Calu3 (cell line): ENCODE data around the gene GBP4. TPM values are rescaled to one million over a fixed set of nuclear protein-coding genes. Genes with fewer than 3 reads are reported as not detected.

Experiments used
- BruUV-seq: library from RNA; stranded (reverse); fragments of 400-500 nt; replicated peaks from 2 replicates; lab custom pipeline; 2021; lab: Mats Ljungman, UMichigan
- CTCF ChIA-PET: fragments of 300-600 bp; sonication (Branson Sonifier 250); formaldehyde crosslinking; loops from one replicate; lab custom pipeline; 2022; ENCODE audit warnings: antibody characterized with exemption; lab: Charles Lee
- DNase-seq: peaks from one replicate; pipeline ENCODE4 v3.0.0; 2022
- H3K27ac Mint-ChIP-seq: one replicate; pipeline ENCODE4 v1.8.0; 2022; ENCODE audit warnings: mixed read lengths; ENCODE audit not compliant: unreplicated experiment
- H3K27me3 Mint-ChIP-seq: one replicate; pipeline ENCODE4 v1.8.0; 2022; ENCODE audit warnings: mixed read lengths; ENCODE audit not compliant: unreplicated experiment
- H3K36me3 Mint-ChIP-seq: one replicate; pipeline ENCODE4 v1.8.0; 2022; ENCODE audit warnings: mild to moderate bottlenecking, moderate library complexity, mixed read lengths; ENCODE audit not compliant: insufficient read depth, unreplicated experiment
- H3K4me1 Mint-ChIP-seq: one replicate; pipeline ENCODE4 v1.8.0; 2022; ENCODE audit warnings: mild to moderate bottlenecking, low read depth, mixed read lengths; ENCODE audit not compliant: unreplicated experiment
- H3K4me3 Mint-ChIP-seq: one replicate; pipeline ENCODE4 v1.8.0; 2022; ENCODE audit warnings: mild to moderate bottlenecking, low read depth, moderate library complexity, mixed read lengths; ENCODE audit not compliant: unreplicated experiment
- H3K9me3 Mint-ChIP-seq: one replicate; pipeline ENCODE4 v1.8.0; 2022; ENCODE audit warnings: low read depth, mixed read lengths; ENCODE audit not compliant: unreplicated experiment
- CTCF ChIP-seq: fragments of 200-600 bp; IDR thresholded peaks from one replicate; pipeline ENCODE4 v1.8.0; 2022; ENCODE audit warnings: antibody characterized with exemption; ENCODE audit not compliant: unreplicated experiment
- intact Hi-C: fragments of 100-400 bp; cut with micrococcal nuclease; formaldehyde crosslinking; loops from one replicate; pipeline ENCODE4 v1.10.0; 2022; ENCODE audit not compliant: unreplicated experiment
- total RNA-seq: library from RNA; stranded (reverse); gene quantifications from 2 replicates; pipeline ENCODE4 v1.2.3, GENCODE V29; 2022

GBP4 gene
- total RNA-seq, 1 experiment from 2014 or later, result 10.3 TPM

- Mint-ChIP-seq H3K4me3 (no peak overlapping the region), H3K9me3 (peaks cover 5% of the 10 kb centered on the region), H3K36me3 (peaks cover 9% of the 10 kb centered on the region), H3K4me1 (peaks cover 16% of the 10 kb centered on the region), H3K27me3 (no peaks in the 10 kb centered on the region), H3K27ac (no peak overlapping the region)
- DNase-seq, result no peak
- intact Hi-C loops, result no loop called here
- BruUV-seq, result no TSS peak
- no peak for TF ChIP-seq CTCF
- CTCF ChIA-PET, result no interaction called here
Observed at GRCh38 chr1:89201106-89201794, 2.5 kb upstream of the GBP4 start.

- no peaks in the 10 kb centered on the region for H3K27me3 Mint-ChIP-seq
- no TSS peak for BruUV-seq
- DNase-seq, result no peak
- CTCF ChIA-PET, result no interaction called here
- H3K36me3 Mint-ChIP-seq, result peaks cover 9% of the 10 kb centered on the region
- H3K4me3 Mint-ChIP-seq, result no peak overlapping the region
- TF ChIP-seq CTCF, result no peak
- intact Hi-C loops, result no loop called here
- H3K4me1 Mint-ChIP-seq, result peaks cover 16% of the 10 kb centered on the region
- peaks cover 5% of the 10 kb centered on the region for H3K9me3 Mint-ChIP-seq
- no peak overlapping the region for H3K27ac Mint-ChIP-seq
Observed at GRCh38 chr1:89200663-89201062, 1.9 kb upstream of the GBP4 start.

GRCh38 chr1:89199525-89200031 lies 836 bp upstream of the GBP4 start:
- Mint-ChIP-seq H3K4me3 (peak overlapping the region; percentile 75), H3K4me1 (peaks cover 16% of the 10 kb centered on the region), H3K9me3 (peaks cover 5% of the 10 kb centered on the region), H3K36me3 (peaks cover 9% of the 10 kb centered on the region), H3K27me3 (no peaks in the 10 kb centered on the region), H3K27ac (peak overlapping the region; percentile 53)
- intact Hi-C loops, result loop anchor here (10.0 kb wide), 1 partner anchor 155 kb away; no protein-coding TSS in a partner anchor
- no peak for TF ChIP-seq CTCF
- CTCF ChIA-PET, result no interaction called here
- DNase-seq, result no peak
- BruUV-seq, result no TSS peak

GRCh38 chr1:89198081-89198480 lies 661 bp downstream of the GBP4 start:
- H3K36me3 Mint-ChIP-seq, result peaks cover 9% of the 10 kb centered on the region
- no peaks in the 10 kb centered on the region for H3K27me3 Mint-ChIP-seq
- no peak for DNase-seq
- peaks cover 16% of the 10 kb centered on the region for H3K4me1 Mint-ChIP-seq
- CTCF ChIA-PET, result no interaction called here
- no peak overlapping the region for H3K27ac Mint-ChIP-seq
- H3K9me3 Mint-ChIP-seq, result no peaks in the 10 kb centered on the region
- no TSS peak for BruUV-seq
- no peak for TF ChIP-seq CTCF
- H3K4me3 Mint-ChIP-seq, result peak overlapping the region; percentile 75
- intact Hi-C loops, result loop anchor here (10.0 kb wide), 1 partner anchor 157 kb away; no protein-coding TSS in a partner anchor
